Hematopoietic multipotent progenitor cell treated with erythropoietin and hydrocortisone succinate and interleukin-3 and kit ligand, for 8 days (in vitro differentiated cells): Measurements from ENCODE around the gene KLHL26.

Experiments used
- DNase-seq: peaks from one replicate; pipeline ENCODE4 v3.0.0-alpha.2; 2015

KLHL26 gene

DNA sequence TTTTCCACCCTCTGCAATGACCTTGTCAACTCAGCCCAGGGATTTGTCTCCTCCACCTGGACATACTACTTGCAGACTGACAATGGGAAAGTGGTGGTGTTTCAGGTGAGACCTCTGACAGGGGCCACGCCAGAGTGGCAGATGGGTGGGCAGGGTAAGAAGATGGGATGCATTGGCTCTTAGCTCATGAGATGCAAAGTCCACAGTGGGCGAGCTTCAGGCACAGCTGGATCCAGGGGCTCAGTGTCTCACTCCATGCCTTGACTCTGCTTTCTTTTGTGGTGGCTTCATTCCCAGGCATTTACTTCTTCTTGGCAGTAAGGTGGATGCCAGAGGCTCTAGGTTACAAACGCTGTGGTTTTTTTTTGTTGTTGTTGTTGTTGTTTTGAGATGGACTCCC is 20.8 kb upstream of the KLHL26 start:
- DNase-seq: no peak

DNA sequence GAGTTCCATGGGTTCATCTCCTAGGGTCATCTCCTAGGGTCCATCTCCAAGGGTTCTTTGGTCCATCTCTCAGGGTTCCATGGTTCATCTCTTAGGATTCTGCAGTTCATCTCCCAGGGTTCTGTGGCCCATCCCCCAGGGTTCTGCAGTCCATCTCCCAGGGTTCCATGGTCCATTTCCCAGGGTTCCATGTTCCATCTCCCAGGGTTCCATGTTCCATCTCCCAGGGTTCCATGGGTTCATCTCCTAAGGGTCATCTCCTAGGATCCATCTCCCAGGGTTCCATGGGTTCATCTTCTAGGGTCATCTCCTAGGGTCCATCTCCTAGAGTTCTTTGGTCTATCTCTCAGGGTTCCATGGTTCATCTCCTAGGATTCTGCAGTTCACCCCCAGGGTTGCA is 19.3 kb upstream of the KLHL26 start:
- DNase-seq: no peak

- DNase-seq: no peak
Observed at GRCh38 chr19:18618236-18618635, 18.6 kb upstream of the KLHL26 start.

GRCh38 chr19:18620311-18620710 is 16.5 kb upstream of the KLHL26 start:
- DNase-seq: no peak

GRCh38 chr19:18620902-18621301 is 15.9 kb upstream of the KLHL26 start:
- no peak for DNase-seq

DNA sequence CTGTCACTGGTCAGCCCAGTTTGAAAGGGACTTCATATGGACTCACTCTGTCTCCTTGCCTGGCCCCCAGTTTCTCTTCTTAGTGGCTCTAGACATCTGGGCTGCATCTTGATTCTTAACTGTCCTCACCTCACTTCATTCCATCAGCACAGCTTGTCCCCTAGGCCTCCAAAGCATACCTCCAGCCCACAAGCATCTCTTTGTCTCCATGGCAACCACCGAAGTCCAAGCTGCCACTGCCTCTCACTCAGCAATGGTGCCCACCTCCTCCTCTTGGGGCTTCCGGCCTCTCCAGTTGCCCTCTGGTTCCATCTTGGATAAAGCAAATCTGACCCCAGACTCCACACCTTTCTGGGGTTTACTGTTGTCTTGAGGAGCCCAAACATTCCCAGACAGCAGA is 9.9 kb upstream of the KLHL26 start:
- no peak for DNase-seq

- no peak for DNase-seq
Observed at GRCh38 chr19:18629166-18630088, 7.4 kb upstream of the KLHL26 start.

DNA sequence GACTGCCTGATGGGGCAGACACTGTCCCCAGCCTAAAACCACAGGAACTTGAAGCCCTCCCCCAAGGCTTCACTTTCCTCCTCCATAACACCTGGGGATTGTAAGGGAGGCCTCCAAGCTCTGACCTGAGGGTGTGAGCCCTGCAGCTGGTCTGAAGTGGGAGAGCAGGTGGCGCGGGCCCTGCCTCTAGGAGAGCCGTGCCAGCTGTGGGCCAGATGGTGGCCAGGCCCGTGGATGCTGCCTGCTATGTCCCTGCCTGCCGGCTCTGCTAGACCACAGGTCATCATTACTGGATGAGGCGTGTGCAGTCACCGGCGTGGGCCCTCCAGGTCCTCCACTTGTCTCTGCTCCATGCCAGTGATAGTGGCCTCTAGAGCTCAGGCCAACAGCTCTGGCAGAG is 3.5 kb upstream of the KLHL26 start:
- DNase-seq: no peak

- DNase-seq: peak; percentile 22
Observed at GRCh38 chr19:18634612-18635297, 2.1 kb upstream of the KLHL26 start.

DNA sequence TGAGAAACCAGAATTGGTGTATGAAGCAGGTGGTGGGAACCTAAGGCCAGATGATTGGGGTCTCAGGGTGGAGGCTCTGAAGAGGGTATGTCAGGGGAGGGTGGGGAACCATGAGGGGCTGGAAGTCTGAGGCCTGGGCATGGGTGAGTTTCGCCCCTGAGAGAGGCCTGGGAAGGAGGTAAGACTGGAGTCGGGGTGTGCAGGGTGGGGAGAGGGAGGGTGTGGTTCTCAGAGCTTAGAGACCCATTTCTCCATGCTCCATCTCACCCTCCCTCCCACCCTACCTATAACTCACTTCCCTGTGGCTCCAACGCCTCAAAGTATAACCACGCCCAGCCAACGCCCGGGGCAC is 1.0 kb upstream of the KLHL26 start:
- DNase-seq: no peak

GRCh38 chr19:18636183-18636968 is 452 bp upstream of the KLHL26 start:
- DNase-seq: peak; percentile 95

- DNase-seq: peak; percentile 28
Observed at GRCh38 chr19:18637673-18638630, 1.1 kb downstream of the KLHL26 start.

- no peak for DNase-seq
Observed at GRCh38 chr19:18639706-18640243, 2.9 kb downstream of the KLHL26 start.

- DNase-seq: peak; percentile 60
Observed at GRCh38 chr19:18644196-18645034, 7.6 kb downstream of the KLHL26 start.

- no peak for DNase-seq
Observed at GRCh38 chr19:18645035-18645511, 8.2 kb downstream of the KLHL26 start.

GRCh38 chr19:18646535-18647370 is 9.9 kb downstream of the KLHL26 start:
- no peak for DNase-seq

GRCh38 chr19:18647371-18647767 is 10.5 kb downstream of the KLHL26 start:
- no peak for DNase-seq

- DNase-seq: no peak
Observed at GRCh38 chr19:18647807-18648206, 11.0 kb downstream of the KLHL26 start.

DNA sequence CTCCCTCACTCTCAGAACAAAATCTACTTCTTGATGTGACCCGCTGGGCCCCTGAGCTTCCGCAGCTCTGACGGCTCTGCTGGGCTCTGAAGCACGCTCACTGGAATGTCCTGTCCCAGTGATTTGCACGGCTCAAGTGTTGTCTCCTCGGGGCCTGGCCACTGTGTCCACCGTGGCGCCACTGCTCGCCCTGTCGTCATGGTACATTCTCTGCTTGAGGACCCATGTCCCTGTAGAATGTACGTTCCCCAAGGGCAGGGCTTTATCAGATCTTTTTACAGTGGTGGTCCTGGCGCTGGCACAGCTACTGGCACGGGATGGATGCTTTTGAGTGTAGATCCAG is 12.1 kb downstream of the KLHL26 start:
- no peak for DNase-seq

- no peak for DNase-seq
Observed at GRCh38 chr19:18649371-18650020, 12.7 kb downstream of the KLHL26 start.
